ENCODE results near the gene ZNF75A. TPM values are rescaled to one million over a fixed set of nuclear protein-coding genes. Genes with fewer than 3 reads are reported as not detected.

ZNF75A gene
- total RNA-seq, 1 experiment from 2014 or later, result 15.9 TPM

DNA sequence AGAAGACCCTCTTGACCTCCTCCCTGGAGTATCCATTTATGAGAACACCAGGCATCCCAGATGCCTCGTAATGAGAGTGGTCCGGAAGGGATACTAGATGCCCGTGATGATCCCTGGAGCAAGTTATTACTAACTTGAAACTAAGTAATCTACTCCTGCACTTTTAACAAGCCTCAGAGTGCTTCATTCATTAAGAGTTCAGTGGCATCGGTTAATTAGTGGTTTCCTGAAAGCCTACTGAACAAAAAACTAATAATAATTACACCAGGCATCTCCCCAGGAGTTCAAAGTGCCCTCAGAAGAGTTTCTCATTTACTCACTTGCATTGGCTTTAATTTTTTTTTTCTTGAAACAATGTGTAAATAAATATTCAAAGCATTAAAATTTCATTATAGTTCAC, 22.2 kb downstream of the ZNF75A start:
- no peak for ATAC-seq
- no peaks in the 10 kb centered on the region for H3K36me3 ChIP-seq (ENCODE audit: low read depth, low read length)

DNA sequence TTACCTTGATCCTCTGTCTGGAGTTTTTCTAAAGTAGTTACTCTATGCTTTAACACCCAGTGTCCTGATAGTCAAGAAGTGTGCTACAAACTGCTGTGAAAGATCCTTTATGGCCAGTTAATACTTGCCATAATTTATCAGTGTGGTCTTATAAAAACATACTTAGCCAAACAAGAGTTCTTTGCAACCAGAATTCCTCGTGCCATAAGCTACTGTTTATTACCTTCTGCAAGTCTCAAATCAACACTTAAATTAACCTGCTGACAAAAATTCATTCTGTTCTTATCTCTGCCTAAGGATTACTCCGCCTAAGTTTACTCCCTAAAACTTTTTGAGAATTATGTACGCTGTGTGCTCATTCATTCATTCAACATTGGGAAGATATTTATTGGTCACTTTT, 22.8 kb downstream of the ZNF75A start:
- Histone ChIP-seq H3F3A (ENCODE audit: low read length, unreplicated experiment) (no peaks in the 10 kb centered on the region), H3K27me3 (ENCODE audit: low read length) (no peaks in the 10 kb centered on the region), H3K36me3 (ENCODE audit: low read depth, low read length) (no peaks in the 10 kb centered on the region), H3K27ac (ENCODE audit: low read length) (no peak overlapping the region), H3K4me3 (ENCODE audit: low read length) (no peak overlapping the region), H3K4me2 (ENCODE audit: low read length) (no peak overlapping the region), H3K79me2 (ENCODE audit: low read length) (no peaks in the 10 kb centered on the region), H3K9me3 (ENCODE audit: low read length) (no peaks in the 10 kb centered on the region), H3K4me1 (ENCODE audit: insufficient read depth, low read length) (no peaks in the 10 kb centered on the region), H3K9ac (ENCODE audit: low read length) (no peak overlapping the region), H3K9me2 (replicated peaks; ENCODE audit: low read length) (no peaks in the 10 kb centered on the region), H2AFZ (ENCODE audit: low read length) (no peak overlapping the region), H4K20me1 (ENCODE audit: low read length) (no peaks in the 10 kb centered on the region)
- POLR2A ChIA-PET (ENCODE audit: unreplicated experiment), result no interaction called here
- ATAC-seq (no peak), DNase-seq (no peak)
- BruUV-seq (replicated peaks), result no TSS peak
- intact Hi-C loops (cut with micrococcal nuclease), result no loop called here
- CTCF ChIA-PET, result no interaction called here
- no peak for TF ChIP-seq EZH2phosphoT487 (IDR thresholded peaks at IDR 0.05; ENCODE audit: borderline replicate concordance, low read length)
- TF ChIP-seq, protein P1, sequence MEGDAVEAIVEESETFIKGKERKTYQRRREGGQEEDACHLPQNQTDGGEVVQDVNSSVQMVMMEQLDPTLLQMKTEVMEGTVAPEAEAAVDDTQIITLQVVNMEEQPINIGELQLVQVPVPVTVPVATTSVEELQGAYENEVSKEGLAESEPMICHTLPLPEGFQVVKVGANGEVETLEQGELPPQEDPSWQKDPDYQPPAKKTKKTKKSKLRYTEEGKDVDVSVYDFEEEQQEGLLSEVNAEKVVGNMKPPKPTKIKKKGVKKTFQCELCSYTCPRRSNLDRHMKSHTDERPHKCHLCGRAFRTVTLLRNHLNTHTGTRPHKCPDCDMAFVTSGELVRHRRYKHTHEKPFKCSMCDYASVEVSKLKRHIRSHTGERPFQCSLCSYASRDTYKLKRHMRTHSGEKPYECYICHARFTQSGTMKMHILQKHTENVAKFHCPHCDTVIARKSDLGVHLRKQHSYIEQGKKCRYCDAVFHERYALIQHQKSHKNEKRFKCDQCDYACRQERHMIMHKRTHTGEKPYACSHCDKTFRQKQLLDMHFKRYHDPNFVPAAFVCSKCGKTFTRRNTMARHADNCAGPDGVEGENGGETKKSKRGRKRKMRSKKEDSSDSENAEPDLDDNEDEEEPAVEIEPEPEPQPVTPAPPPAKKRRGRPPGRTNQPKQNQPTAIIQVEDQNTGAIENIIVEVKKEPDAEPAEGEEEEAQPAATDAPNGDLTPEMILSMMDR (conservative IDR thresholded peaks at IDR 0.05; ENCODE audit: low read depth, low read length), result no peak
- TF ChIP-seq EZH2 (IDR thresholded peaks at IDR 0.05; ENCODE audit: low read length, unreplicated experiment), result no peak

More for the DNA sequence above, 22.2 kb downstream of the ZNF75A start:
- no peak for DNase-seq
- Histone ChIP-seq H3K9me3 (ENCODE audit: low read length) (no peaks in the 10 kb centered on the region), H3K4me1 (ENCODE audit: insufficient read depth, low read length) (no peaks in the 10 kb centered on the region), H3K27ac (ENCODE audit: low read length) (no peak overlapping the region), H3K27me3 (ENCODE audit: low read length) (no peaks in the 10 kb centered on the region), H3K79me2 (ENCODE audit: low read length) (no peaks in the 10 kb centered on the region), H3K9ac (ENCODE audit: low read length) (no peak overlapping the region), H3K4me3 (ENCODE audit: low read length) (no peak overlapping the region), H4K20me1 (ENCODE audit: low read length) (no peaks in the 10 kb centered on the region), H3K4me2 (ENCODE audit: low read length) (no peak overlapping the region), H3K9me2 (replicated peaks; ENCODE audit: low read length) (no peaks in the 10 kb centered on the region), H2AFZ (ENCODE audit: low read length) (no peak overlapping the region), H3F3A (ENCODE audit: low read length, unreplicated experiment) (no peaks in the 10 kb centered on the region)
- intact Hi-C loops (cut with micrococcal nuclease), result no loop called here
- ChIA-PET POLR2A (ENCODE audit: unreplicated experiment) (no interaction called here), CTCF (no interaction called here)
- BruUV-seq (replicated peaks), result no TSS peak
- TF ChIP-seq, protein P1 (conservative IDR thresholded peaks at IDR 0.05; ENCODE audit: low read depth, low read length), result no peak
- TF ChIP-seq EZH2phosphoT487 (IDR thresholded peaks at IDR 0.05; ENCODE audit: borderline replicate concordance, low read length) (no peak), EZH2 (IDR thresholded peaks at IDR 0.05; ENCODE audit: low read length, unreplicated experiment) (no peak)

DNA sequence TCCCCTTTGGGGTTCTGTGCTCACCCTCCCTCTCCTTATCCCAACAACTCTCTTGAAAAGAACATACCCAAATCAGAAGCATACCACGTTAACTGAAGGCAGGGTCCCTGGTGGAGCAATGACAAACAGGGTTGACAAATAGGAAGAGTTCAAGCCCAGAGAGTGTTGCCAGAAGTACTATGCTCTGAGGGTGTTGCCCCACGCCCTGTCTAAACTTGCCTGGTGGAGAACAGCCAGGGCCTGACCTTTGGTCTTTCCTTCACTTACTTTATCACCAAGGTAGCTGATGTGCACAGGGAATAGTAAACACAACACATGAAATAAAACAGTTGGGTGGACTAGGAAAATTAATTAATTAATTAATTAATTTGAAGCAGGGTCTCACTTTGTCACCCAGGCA, 23.3 kb downstream of the ZNF75A start:
- Histone ChIP-seq H4K20me1 (ENCODE audit: low read length) (no peaks in the 10 kb centered on the region), H3K27ac (ENCODE audit: low read length) (no peak overlapping the region), H3K9ac (ENCODE audit: low read length) (no peak overlapping the region), H3K79me2 (ENCODE audit: low read length) (no peaks in the 10 kb centered on the region), H3K36me3 (ENCODE audit: low read depth, low read length) (no peaks in the 10 kb centered on the region), H3K4me3 (ENCODE audit: low read length) (no peak overlapping the region), H2AFZ (ENCODE audit: low read length) (no peak overlapping the region), H3K9me2 (replicated peaks; ENCODE audit: low read length) (no peaks in the 10 kb centered on the region), H3K4me2 (ENCODE audit: low read length) (no peak overlapping the region), H3F3A (ENCODE audit: low read length, unreplicated experiment) (no peaks in the 10 kb centered on the region), H3K27me3 (ENCODE audit: low read length) (no peaks in the 10 kb centered on the region), H3K9me3 (ENCODE audit: low read length) (no peaks in the 10 kb centered on the region), H3K4me1 (ENCODE audit: insufficient read depth, low read length) (no peaks in the 10 kb centered on the region)
- DNase-seq (no peak), ATAC-seq (no peak)
- intact Hi-C loops (cut with micrococcal nuclease), result no loop called here
- POLR2A ChIA-PET (ENCODE audit: unreplicated experiment), result no interaction called here
- BruUV-seq (replicated peaks), result no TSS peak
- CTCF ChIA-PET, result interaction anchor here (0.6 kb wide), 1 partner anchor 24 kb away, joined by 3 read pairs; no protein-coding TSS in a partner anchor
- TF ChIP-seq EZH2 (IDR thresholded peaks at IDR 0.05; ENCODE audit: low read length, unreplicated experiment), result no peak
- TF ChIP-seq, protein P1 (conservative IDR thresholded peaks at IDR 0.05; ENCODE audit: low read depth, low read length), result no peak
- TF ChIP-seq EZH2phosphoT487 (IDR thresholded peaks at IDR 0.05; ENCODE audit: borderline replicate concordance, low read length), result no peak
